GM23338 (cell line): ENCODE measurements around the gene TJP2. TPM values are rescaled to one million over a fixed set of nuclear protein-coding genes. Genes with fewer than 3 reads are reported as not detected.
A peak's percentile ranks its signal among the peaks of the same experiment; 100 is the strongest.

Source experiments
- ATAC-seq: fragments of 200-7000 bp; cut with Tn5 transposase; 3 replicates; pipeline ENCODE4 v1.9.1; 2020
- DNase-seq: peaks from one replicate; pipeline ENCODE4 v3.0.0-alpha.2; 2015; ENCODE audit warnings: low spot score
- H2AFZ ChIP-seq: fragments of 200-600 bp; sonication (generic); 2 replicates; pipeline ENCODE4 v1.8.0; 2016; ENCODE audit warnings: antibody characterized with exemption, mild to moderate bottlenecking, moderate library complexity
- H3F3A ChIP-seq: fragments of 200-600 bp; sonication (generic); replicated peaks from 2 replicates; pipeline ENCODE4 v1.8.0; 2017; ENCODE audit warnings: antibody characterized with exemption, mixed run types, low read depth
- H3K27ac ChIP-seq: fragments of 200-600 bp; sonication (generic); 2 replicates; pipeline ENCODE4 v1.6.1; 2016; ENCODE audit warnings: low read depth
- H3K27me3 ChIP-seq: fragments of 200-600 bp; sonication (generic); 2 replicates; pipeline ENCODE4 v1.8.0; 2016; ENCODE audit warnings: mild to moderate bottlenecking, mixed run types, moderate library complexity; ENCODE audit not compliant: insufficient read depth
- H3K36me3 ChIP-seq: fragments of 200-600 bp; sonication (generic); 2 replicates; pipeline ENCODE4 v1.8.0; 2016; ENCODE audit warnings: mild to moderate bottlenecking; ENCODE audit not compliant: insufficient read depth
- H3K4me1 ChIP-seq: fragments of 200-600 bp; sonication (generic); 2 replicates; pipeline ENCODE4 v1.8.0; 2016; ENCODE audit warnings: mild to moderate bottlenecking, moderate library complexity; ENCODE audit not compliant: insufficient read depth
- H3K4me2 ChIP-seq: fragments of 200-600 bp; sonication (generic); 2 replicates; pipeline ENCODE4 v1.7.1; 2017; ENCODE audit warnings: mixed run types
- H3K4me3 ChIP-seq: fragments of 200-600 bp; sonication (generic); 2 replicates; pipeline ENCODE4 v1.6.1; 2016; ENCODE audit warnings: mixed run types
- H3K79me2 ChIP-seq: fragments of 200-600 bp; sonication (generic); replicated peaks from 2 replicates; pipeline ENCODE4 v1.8.0; 2017; ENCODE audit warnings: mild to moderate bottlenecking; ENCODE audit not compliant: insufficient read depth
- H3K9me2 ChIP-seq: fragments of 200-600 bp; sonication (generic); 2 replicates; pipeline ENCODE4 v1.8.0; 2017; ENCODE audit not compliant: insufficient read depth
- H4K20me1 ChIP-seq: fragments of 200-600 bp; sonication (generic); replicated peaks from 2 replicates; pipeline ENCODE4 v1.8.0; 2017; ENCODE audit warnings: mild to moderate bottlenecking; ENCODE audit not compliant: insufficient read depth
- H3K27ac Mint-ChIP-seq: 2 replicates; pipeline ENCODE4 v1.8.0; 2020; ENCODE audit warnings: inconsistent platforms, mild to moderate bottlenecking, moderate library complexity, mixed read lengths
- H3K27me3 Mint-ChIP-seq: 3 replicates; pipeline ENCODE4 v1.8.0; 2022; ENCODE audit warnings: low read depth, mild to moderate bottlenecking, moderate library complexity, mixed read lengths, inconsistent platforms; ENCODE audit not compliant: insufficient read depth, poor library complexity
- H3K36me3 Mint-ChIP-seq: 3 replicates; pipeline ENCODE4 v1.8.0; 2021; ENCODE audit warnings: low read depth, mild to moderate bottlenecking, inconsistent platforms, moderate library complexity, mixed read lengths
- H3K4me1 Mint-ChIP-seq: 3 replicates; pipeline ENCODE4 v1.8.0; 2020; ENCODE audit warnings: mild to moderate bottlenecking, inconsistent platforms, mixed read lengths
- H3K4me3 Mint-ChIP-seq: 3 replicates; pipeline ENCODE4 v1.8.0; 2021; ENCODE audit warnings: moderate library complexity, mild to moderate bottlenecking, inconsistent platforms, mixed read lengths
- H3K9me3 Mint-ChIP-seq: 3 replicates; pipeline ENCODE4 v1.8.0; 2020; ENCODE audit warnings: moderate library complexity, mild to moderate bottlenecking, inconsistent platforms, mixed read lengths
- CREB1 ChIP-seq: fragments of 250-450 bp; sonication (Bioruptor Pico); IDR thresholded peaks from 2 replicates; pipeline ENCODE4 v1.5.0; 2020; ENCODE audit warnings: low read depth, mild to moderate bottlenecking, moderate library complexity
- EZH2 ChIP-seq: fragments of 200-600 bp; sonication (generic); IDR thresholded peaks from one replicate; pipeline ENCODE4 v1.8.0; 2017; ENCODE audit warnings: antibody characterized with exemption, mild to moderate bottlenecking, low read depth; ENCODE audit not compliant: unreplicated experiment
- EZH2phosphoT487 ChIP-seq: fragments of 200-600 bp; sonication (generic); IDR thresholded peaks from one replicate; pipeline ENCODE4 v1.8.1; 2018; ENCODE audit warnings: antibody characterized with exemption; ENCODE audit not compliant: unreplicated experiment
- JUNB ChIP-seq: IDR thresholded peaks from one replicate; pipeline ENCODE4 v1.6.1; 2016; ENCODE audit warnings: antibody characterized with exemption; ENCODE audit not compliant: unreplicated experiment
- NANOG ChIP-seq: IDR thresholded peaks from 2 replicates; pipeline ENCODE4 v1.6.1; 2016; ENCODE audit warnings: antibody characterized with exemption, borderline replicate concordance
- POLR2AphosphoS5 ChIP-seq: IDR thresholded peaks from 2 replicates; pipeline ENCODE4 v1.6.1; 2016; ENCODE audit warnings: antibody characterized with exemption, low read depth
- STAT1 ChIP-seq: IDR thresholded peaks from one replicate; pipeline ENCODE4 v1.6.1; 2016; ENCODE audit warnings: antibody characterized with exemption; ENCODE audit not compliant: unreplicated experiment
- ZNF114 ChIP-seq: fragments of 250-450 bp; sonication (Bioruptor Pico); IDR thresholded peaks from 2 replicates; pipeline ENCODE4 v1.5.0; 2020; ENCODE audit warnings: mild to moderate bottlenecking, moderate library complexity
- ZNF331 ChIP-seq: fragments of 250-450 bp; sonication (Bioruptor Pico); IDR thresholded peaks from 2 replicates; pipeline ENCODE4 v1.5.0; 2020; ENCODE audit warnings: low read depth, mild to moderate bottlenecking, moderate library complexity
- polyA plus RNA-seq: library from polyadenylated mRNA; unstranded; fragments of >200 nt; fragmentation: Nextera tagmentation; extraction: Ambion mirVana; gene quantifications from 2 replicates; pipeline ENCODE4 v1.2.1, GENCODE V29; 2016
- total RNA-seq: library from RNA; depleted of rRNA; stranded (reverse); fragments of >200 nt; shearing (Covaris generic); gene quantifications from 2 replicates; pipeline ENCODE4 v1.2.3, GENCODE V29; 2014
- TF ChIP-seq, protein P1 (sequence below), 2 experiments: fragments of 200-600 bp in 1 of 2; sonication (generic) in 1 of 2; conservative IDR thresholded peaks; 2 replicates each; pipeline versions ENCODE4 v1.5.1 to v1.6.1; 2016 to 2017; ENCODE audit warnings: antibody characterized with exemption in 2 of 2, low read depth in 2 of 2, mild to moderate bottlenecking in 2 of 2, moderate library complexity in 1 of 2
- TF ChIP-seq, protein P2 (sequence below): fragments of 250-450 bp; sonication (Bioruptor Pico); IDR thresholded peaks from 2 replicates; pipeline ENCODE4 v1.5.0; 2020; ENCODE audit warnings: mild to moderate bottlenecking, moderate library complexity
- TF ChIP-seq, protein P3 (sequence below): IDR thresholded peaks from one replicate; pipeline ENCODE4 v1.6.1; 2018; ENCODE audit warnings: antibody characterized with exemption; ENCODE audit not compliant: unreplicated experiment
- TF ChIP-seq, protein P4 (sequence below): IDR thresholded peaks from 2 replicates; pipeline ENCODE4 v1.6.1; 2016; ENCODE audit warnings: antibody characterized with exemption

TJP2 gene
- total and polyA plus RNA-seq, 2 experiments from 2014 or later: 37.6 to 234 TPM

DNA sequence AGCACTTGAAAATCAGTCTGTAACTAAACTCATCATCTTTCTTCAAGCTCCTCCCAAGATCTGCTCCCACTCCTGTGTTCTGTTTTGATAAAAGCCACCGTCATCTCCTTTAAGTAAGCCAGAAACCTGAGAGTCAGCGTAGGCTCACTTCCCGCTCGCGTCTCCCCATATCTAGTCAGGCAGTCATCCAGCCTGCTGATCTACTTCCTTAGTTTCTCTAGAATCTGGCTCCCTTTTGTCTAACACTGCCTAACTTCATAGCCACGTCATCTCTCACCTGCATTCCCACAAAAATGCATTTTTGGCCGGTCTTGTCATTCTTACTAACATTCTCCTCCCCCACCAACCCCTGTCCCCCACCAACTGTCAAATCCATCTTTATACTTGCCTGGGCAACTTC lies 3.0 kb upstream of the TJP2 start:
- Histone ChIP-seq H3K4me2 (no peak overlapping the region), H3K9me2 (no peaks in the 10 kb centered on the region), H3K27me3 (peaks cover 22% of the 10 kb centered on the region; the same call in 1 of the 2 replicates), H3F3A (0 out of 2 replicates have a peak, but pooled peaks cover 6% of the 10 kb centered on the region), H3K4me1 (peaks cover 51% of the 10 kb centered on the region), H3K79me2 (peaks cover 57% of the 10 kb centered on the region), H3K4me3 (no peak overlapping the region), H4K20me1 (peaks cover 8% of the 10 kb centered on the region; the same call in 1 of the 2 replicates), H3K36me3 (no peaks in the 10 kb centered on the region), H2AFZ (no peak overlapping the region), H3K27ac (0 out of 2 replicates have a peak overlapping the region, but pooled peaks have one; percentile 2)
- Mint-ChIP-seq H3K4me1 (peaks cover 55% of the 10 kb centered on the region), H3K27ac (no peak overlapping the region), H3K36me3 (no peaks in the 10 kb centered on the region), H3K27me3 (peaks cover 16% of the 10 kb centered on the region), H3K4me3 (no peak overlapping the region), H3K9me3 (no peaks in the 10 kb centered on the region)
- no peak for ATAC-seq
- DNase-seq: no peak
- TF ChIP-seq, protein P1, sequence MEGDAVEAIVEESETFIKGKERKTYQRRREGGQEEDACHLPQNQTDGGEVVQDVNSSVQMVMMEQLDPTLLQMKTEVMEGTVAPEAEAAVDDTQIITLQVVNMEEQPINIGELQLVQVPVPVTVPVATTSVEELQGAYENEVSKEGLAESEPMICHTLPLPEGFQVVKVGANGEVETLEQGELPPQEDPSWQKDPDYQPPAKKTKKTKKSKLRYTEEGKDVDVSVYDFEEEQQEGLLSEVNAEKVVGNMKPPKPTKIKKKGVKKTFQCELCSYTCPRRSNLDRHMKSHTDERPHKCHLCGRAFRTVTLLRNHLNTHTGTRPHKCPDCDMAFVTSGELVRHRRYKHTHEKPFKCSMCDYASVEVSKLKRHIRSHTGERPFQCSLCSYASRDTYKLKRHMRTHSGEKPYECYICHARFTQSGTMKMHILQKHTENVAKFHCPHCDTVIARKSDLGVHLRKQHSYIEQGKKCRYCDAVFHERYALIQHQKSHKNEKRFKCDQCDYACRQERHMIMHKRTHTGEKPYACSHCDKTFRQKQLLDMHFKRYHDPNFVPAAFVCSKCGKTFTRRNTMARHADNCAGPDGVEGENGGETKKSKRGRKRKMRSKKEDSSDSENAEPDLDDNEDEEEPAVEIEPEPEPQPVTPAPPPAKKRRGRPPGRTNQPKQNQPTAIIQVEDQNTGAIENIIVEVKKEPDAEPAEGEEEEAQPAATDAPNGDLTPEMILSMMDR (conservative IDR thresholded peaks at IDR 0.05; ENCODE audit: low read depth in 2 of 2): no peak
- TF ChIP-seq EZH2phosphoT487 (no peak), POLR2AphosphoS5 (no peak), ZNF114 (CRISPR knock-in tag) (no peak), NANOG (no peak), ZNF331 (CRISPR knock-in tag) (no peak), STAT1 (no peak), EZH2 (no peak), JUNB (no peak), CREB1 (CRISPR knock-in tag) (no peak)
- TF ChIP-seq, protein P2, sequence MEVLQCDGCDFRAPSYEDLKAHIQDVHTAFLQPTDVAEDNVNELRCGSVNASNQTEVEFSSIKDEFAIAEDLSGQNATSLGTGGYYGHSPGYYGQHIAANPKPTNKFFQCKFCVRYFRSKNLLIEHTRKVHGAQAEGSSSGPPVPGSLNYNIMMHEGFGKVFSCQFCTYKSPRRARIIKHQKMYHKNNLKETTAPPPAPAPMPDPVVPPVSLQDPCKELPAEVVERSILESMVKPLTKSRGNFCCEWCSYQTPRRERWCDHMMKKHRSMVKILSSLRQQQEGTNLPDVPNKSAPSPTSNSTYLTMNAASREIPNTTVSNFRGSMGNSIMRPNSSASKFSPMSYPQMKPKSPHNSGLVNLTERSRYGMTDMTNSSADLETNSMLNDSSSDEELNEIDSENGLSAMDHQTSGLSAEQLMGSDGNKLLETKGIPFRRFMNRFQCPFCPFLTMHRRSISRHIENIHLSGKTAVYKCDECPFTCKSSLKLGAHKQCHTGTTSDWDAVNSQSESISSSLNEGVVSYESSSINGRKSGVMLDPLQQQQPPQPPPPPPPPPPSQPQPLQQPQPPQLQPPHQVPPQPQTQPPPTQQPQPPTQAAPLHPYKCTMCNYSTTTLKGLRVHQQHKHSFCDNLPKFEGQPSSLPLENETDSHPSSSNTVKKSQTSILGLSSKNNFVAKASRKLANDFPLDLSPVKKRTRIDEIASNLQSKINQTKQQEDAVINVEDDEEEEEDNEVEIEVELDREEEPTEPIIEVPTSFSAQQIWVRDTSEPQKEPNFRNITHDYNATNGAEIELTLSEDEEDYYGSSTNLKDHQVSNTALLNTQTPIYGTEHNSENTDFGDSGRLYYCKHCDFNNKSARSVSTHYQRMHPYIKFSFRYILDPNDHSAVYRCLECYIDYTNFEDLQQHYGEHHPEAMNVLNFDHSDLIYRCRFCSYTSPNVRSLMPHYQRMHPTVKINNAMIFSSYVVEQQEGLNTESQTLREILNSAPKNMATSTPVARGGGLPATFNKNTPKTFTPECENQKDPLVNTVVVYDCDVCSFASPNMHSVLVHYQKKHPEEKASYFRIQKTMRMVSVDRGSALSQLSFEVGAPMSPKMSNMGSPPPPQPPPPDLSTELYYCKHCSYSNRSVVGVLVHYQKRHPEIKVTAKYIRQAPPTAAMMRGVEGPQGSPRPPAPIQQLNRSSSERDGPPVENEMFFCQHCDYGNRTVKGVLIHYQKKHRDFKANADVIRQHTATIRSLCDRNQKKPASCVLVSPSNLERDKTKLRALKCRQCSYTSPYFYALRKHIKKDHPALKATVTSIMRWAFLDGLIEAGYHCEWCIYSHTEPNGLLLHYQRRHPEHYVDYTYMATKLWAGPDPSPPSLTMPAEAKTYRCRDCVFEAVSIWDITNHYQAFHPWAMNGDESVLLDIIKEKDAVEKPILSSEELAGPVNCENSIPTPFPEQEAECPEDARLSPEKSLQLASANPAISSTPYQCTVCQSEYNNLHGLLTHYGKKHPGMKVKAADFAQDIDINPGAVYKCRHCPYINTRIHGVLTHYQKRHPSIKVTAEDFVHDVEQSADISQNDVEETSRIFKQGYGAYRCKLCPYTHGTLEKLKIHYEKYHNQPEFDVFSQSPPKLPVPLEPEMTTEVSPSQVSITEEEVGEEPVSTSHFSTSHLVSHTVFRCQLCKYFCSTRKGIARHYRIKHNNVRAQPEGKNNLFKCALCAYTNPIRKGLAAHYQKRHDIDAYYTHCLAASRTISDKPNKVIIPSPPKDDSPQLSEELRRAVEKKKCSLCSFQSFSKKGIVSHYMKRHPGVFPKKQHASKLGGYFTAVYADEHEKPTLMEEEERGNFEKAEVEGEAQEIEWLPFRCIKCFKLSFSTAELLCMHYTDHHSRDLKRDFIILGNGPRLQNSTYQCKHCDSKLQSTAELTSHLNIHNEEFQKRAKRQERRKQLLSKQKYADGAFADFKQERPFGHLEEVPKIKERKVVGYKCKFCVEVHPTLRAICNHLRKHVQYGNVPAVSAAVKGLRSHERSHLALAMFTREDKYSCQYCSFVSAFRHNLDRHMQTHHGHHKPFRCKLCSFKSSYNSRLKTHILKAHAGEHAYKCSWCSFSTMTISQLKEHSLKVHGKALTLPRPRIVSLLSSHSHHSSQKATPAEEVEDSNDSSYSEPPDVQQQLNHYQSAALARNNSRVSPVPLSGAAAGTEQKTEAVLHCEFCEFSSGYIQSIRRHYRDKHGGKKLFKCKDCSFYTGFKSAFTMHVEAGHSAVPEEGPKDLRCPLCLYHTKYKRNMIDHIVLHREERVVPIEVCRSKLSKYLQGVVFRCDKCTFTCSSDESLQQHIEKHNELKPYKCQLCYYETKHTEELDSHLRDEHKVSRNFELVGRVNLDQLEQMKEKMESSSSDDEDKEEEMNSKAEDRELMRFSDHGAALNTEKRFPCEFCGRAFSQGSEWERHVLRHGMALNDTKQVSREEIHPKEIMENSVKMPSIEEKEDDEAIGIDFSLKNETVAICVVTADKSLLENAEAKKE (CRISPR knock-in tag): no peak
- TF ChIP-seq, protein P3, sequence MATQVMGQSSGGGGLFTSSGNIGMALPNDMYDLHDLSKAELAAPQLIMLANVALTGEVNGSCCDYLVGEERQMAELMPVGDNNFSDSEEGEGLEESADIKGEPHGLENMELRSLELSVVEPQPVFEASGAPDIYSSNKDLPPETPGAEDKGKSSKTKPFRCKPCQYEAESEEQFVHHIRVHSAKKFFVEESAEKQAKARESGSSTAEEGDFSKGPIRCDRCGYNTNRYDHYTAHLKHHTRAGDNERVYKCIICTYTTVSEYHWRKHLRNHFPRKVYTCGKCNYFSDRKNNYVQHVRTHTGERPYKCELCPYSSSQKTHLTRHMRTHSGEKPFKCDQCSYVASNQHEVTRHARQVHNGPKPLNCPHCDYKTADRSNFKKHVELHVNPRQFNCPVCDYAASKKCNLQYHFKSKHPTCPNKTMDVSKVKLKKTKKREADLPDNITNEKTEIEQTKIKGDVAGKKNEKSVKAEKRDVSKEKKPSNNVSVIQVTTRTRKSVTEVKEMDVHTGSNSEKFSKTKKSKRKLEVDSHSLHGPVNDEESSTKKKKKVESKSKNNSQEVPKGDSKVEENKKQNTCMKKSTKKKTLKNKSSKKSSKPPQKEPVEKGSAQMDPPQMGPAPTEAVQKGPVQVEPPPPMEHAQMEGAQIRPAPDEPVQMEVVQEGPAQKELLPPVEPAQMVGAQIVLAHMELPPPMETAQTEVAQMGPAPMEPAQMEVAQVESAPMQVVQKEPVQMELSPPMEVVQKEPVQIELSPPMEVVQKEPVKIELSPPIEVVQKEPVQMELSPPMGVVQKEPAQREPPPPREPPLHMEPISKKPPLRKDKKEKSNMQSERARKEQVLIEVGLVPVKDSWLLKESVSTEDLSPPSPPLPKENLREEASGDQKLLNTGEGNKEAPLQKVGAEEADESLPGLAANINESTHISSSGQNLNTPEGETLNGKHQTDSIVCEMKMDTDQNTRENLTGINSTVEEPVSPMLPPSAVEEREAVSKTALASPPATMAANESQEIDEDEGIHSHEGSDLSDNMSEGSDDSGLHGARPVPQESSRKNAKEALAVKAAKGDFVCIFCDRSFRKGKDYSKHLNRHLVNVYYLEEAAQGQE: no peak
- TF ChIP-seq, protein P4, sequence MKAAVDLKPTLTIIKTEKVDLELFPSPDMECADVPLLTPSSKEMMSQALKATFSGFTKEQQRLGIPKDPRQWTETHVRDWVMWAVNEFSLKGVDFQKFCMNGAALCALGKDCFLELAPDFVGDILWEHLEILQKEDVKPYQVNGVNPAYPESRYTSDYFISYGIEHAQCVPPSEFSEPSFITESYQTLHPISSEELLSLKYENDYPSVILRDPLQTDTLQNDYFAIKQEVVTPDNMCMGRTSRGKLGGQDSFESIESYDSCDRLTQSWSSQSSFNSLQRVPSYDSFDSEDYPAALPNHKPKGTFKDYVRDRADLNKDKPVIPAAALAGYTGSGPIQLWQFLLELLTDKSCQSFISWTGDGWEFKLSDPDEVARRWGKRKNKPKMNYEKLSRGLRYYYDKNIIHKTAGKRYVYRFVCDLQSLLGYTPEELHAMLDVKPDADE: no peak
